GM18870 (cell line): ENCODE measurements around the gene DUSP1.

Experiments used
- ATAC-seq: cut with Tn5 transposase; IDR thresholded peaks from one replicate; pipeline ENCODE4 v1.9.1; 2021; ENCODE audit warnings: moderate library complexity; ENCODE audit not compliant: unreplicated experiment

Gene DUSP1

DNA sequence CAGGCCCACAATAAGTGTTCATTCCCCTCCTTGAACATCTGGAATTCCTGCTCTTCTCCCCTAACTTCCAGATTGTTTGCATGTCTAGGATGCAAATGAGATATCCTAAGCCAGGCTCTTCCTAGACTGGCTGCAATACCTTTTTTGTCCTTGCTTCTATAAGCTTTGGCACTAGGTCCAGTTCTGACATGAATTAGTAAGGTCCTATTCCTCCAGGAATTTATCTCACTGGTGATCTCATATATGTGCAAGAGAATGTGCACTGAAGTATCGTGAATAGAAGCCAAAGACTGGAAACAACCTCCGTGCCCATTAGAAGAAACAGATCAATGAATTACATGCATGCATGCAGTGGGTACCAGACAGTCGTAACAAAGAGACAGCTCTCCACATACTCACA lies 25.2 kb downstream of the DUSP1 start:
- no peak for ATAC-seq

DNA sequence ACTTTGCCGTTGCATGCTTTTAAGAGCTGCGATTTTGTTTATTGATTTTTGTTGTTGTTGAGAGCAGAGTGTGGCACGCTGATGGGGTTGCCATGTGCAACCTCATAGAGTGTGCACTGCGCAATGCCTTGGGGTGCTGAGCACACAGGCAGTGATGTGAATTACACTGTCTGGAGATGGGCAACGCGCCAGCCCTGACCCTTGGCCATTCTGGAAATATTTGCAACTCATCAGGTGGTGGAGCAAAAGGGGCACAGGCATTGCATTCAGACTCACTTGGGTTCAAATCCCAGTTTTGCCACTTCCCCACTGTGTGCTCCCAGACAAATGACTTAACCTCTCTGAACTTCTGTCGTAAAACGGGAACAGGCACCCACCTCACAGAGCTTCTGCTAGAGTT lies 25.6 kb downstream of the DUSP1 start:
- ATAC-seq: no peak

DNA sequence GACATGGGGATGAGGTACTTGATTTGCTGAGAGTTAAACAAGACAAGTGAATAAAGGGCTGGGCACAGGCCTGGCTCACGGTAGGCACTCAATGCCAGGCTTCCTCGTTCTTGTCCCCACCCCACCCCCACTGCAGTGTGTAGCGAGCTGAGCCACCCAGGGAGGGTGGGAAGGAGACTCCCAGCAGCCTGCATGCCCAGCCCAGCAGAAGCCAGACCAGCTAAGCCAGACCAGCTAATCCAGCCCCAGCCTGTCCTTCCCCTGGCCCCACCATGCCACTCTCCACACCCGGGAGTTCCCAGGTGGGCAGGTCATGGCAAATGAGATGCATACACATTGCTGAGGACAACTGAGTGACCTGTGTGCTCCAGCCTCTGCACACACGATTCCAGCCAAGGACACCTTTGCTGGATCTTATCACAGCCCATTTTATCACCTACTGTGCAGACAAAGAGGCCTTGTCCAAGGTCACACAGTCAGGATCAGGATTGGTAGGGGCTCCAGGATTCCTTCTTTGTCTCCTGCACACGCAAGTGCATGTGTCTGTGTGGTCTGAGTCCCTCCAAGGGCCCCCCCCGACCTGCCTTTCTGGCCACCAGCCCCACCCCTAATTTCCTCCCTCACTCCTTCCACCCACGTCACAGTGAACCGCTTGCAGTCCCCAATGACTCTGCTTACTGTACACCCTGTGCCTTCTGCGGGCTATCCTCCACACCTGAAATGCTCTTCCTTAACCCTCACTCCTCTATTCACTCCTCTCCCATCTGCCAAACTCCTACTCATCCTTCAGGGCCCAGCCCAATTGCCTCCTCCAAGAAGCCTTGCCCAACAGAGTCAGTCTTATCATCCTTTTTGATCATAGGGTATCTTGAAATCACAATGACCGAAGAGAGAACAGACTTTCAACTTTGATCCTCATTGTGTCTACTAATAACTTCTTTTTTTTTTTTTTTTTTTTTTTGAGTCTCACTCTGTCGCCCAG lies 26.6 kb downstream of the DUSP1 start:
- no peak for ATAC-seq

DNA sequence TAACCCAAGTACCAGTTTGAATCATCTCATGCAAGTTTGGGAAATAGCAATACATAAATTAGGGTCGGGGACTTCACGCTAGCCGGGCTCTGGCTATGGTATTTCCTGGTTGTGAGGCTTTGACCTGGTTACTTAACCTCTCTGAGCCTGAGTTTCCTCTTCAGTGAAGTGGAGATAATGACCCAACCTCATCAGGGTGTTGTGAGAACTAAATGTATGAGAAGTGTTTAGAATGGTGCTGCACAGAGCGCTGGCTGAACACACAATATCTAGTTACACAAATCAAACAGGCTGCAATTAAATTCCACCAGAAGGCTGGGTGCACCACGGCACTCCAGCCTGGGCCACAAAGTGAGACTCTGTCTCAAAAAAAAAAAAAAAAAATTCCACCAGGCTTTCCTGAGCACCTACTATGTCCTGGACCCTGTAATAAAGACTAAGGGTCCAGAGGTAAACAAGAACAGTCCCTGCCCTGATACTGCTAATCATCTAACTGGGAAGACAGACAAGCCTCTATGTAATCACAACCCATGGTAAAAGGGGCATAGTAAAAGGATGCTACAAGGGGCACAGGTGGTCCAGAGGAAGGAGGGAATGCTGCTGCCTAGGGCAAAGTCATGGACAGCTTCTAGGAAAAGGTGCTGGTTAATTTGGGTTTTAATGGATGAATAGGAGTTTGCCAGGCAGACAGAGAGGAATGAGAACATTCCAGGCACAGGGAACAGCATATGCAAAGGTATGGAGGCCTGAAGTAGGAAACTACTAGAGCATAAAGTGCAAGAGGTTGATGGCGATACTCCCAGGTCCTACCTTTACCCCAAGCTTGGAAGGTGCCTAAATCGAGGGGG lies 27.7 kb downstream of the DUSP1 start:
- no peak for ATAC-seq

DNA sequence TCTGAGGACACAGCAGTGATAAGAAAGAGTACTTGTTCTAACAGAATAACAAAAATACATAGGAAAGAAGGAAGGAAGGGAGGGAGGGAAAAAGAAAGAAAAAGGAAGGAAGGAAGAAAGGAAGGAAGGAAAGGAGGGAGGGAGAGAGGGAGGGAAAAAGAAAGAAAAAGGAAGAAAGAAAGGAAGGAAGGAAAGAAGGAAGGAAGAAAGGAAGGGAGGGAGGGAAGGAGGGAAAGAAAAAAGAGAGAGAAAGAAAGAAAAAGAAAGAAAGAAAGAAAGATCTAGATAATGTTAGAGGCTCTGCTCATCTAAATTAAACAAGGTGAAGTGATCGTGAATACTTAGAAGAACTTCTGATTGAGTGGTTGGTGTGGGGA lies 29.8 kb downstream of the DUSP1 start:
- no peak for ATAC-seq

DNA sequence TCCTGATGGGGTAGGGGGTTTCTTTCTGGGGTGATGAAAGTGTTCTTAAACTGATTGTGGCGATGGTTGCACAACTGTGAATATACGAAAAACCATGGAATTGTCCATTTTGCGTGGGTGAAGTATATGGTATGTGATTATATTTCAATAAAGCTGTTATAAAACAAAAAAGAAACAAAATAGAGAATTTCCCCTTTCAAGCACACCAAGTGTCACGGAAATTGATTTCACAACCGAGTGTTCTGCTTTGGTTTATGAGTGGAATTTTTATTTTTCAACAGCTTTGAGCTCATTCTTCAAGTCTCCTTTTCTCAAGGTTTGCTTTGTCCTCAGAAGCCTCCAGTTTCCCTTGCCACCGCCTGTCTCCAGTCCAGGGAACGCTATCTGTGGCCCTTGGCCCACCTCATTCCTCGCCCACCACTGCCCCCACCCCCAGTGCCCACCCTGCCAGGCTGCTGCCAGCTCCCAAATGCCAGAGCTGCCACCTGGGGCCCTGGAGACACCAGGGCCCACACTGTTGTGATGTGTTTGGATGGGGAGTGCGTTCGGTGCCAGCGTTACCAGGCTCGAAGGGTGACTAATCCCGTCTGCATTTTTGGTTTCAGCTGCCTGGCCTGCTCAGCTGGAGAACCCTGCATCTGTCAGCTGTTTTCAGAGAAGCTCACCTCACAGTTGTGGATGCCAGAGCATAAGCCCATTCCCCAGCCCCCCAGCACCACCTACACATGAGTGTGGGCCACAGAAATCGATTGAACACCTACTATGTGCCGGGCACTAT lies 30.4 kb downstream of the DUSP1 start:
- no peak for ATAC-seq

DNA sequence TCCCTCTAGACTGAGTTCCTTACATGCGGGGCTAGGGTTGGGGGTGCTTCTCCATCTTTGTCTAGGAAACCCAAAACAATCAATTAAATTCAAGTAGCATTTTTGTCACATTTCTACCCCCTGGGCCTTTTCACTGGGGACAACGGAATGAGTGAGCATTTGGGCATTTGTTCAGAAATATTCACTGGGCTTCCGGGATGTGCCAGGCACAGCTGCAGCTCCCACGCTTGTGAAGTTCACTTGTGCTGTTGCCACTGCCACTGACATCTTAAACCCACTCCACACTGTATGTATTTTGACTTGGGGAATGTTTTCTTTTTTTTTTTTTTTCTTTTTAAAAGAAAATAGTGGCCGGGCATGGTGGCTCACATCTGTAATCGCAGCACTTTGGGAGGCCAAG lies 31.6 kb downstream of the DUSP1 start:
- ATAC-seq: no peak

DNA sequence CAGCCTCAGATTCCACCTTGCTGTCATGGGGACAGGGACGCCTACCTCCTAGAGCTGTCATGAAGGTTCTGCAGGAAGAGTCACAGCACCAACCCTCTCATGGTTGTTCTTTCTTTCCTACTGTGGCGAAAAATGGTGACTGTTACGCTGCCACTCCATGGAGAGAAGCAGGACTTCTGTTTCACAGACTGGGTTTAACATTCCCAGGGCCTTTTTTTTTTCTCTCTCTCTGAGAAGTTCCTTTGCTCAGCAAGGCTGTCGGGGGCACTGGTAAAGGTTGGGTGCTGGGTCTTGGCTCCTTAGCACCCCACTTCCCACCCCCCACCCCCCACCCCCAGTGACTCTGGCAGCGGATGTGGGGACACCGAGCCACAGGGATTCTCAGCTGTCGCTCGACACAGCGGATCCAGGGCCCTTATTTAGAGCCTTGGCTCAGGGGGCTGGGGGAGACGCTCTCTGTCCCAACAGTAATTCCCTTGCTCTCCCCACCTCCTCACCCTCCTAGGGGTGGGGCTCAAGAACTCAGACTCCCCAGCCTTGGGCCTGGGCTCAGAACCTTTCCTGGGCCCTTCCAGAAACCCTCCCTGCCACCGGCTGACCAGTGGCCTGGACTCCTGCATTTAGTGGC lies 34.4 kb downstream of the DUSP1 start:
- ATAC-seq: no peak

DNA sequence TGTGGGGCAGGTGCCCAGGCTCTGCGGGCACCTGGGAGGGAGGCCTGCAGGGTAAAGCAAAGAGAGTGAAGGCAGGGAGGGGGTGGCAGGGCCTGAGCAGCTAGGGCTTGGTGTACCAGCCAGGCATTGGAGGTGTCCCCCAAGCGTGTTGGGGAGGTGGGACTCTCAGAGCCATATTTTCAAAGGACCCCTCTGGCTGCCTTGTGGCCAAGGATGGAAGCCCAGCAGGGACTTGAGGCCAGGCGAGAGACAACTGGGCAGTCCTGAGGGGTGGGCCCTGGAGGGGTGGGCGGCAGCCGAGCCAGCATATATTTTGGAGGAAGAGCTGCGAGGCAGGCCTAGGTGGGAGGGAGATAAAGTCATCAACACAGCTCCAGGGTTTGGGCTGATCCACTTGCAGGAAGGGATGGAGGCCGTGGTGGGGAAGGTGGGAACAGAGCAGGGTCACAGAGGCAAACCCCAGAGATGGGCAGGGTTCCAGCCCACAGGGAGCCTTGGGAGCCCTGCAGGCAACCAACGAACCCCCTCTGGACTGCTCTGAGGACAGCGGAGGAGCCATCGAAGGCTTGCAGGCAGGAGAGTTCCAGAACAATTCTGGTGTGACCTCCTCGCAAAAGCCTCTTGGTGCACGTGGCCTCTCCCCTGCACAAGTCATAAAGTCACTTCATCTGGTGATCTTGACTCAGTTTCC lies 35.7 kb downstream of the DUSP1 start:
- ATAC-seq: no peak

DNA sequence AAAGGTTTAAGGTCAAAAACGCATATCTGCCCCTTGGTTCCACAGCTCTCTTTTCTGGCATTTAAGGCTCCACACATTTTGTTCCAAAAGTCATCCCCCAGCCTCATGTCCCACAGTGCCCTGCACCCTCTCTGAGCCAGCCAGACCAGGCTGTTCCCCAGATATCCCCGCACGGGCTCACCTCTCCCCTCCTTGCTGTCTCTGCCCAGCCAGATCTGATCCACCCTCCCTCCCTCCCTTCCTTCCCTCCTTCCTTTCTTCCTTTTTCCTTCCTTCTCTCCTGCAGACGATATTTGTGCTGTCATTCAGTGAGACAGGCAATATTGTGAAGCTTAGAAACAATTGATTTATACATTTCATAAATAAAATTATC lies 37.0 kb downstream of the DUSP1 start:
- ATAC-seq: no peak

DNA sequence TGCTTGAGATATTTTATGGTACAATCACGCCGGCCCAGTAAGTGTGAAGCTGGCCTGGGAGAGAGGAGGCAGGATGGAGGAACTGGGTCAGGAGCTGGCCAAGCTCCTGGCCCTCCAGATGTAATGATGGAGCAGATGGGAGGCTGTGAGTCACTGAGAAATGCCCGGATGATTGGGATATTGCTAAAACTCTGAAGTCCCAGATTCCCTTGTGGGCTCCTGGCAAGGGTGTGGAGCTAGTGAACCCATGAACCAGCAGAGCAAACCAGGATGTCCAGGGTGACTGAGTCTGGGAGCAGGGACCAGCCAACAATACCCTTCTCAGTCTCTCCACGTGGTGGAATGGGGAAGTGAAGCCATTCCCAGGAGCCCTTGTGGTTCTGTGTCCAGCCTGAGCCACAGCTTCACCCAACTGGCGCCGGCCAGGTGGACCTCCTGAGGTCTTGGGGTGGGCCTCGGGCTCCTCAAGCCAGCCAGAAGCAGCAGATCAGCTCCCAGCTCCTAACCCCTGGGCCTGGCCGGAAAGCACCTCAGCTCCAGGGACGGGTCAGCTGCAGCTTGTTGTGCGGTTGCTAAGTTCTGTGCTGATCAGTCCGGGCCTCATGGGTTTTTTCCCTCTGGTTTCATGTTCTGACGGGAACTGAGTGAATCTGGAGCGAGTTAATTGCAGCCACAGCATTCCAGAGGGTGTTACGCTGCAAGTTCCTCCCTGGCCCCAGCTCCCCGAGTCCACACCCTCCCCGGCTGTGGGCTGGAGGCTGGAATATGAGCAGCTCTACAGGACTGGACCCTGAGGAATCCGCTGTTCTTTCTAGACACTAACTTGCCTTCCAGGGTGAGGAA lies 37.6 kb downstream of the DUSP1 start:
- ATAC-seq: no peak

DNA sequence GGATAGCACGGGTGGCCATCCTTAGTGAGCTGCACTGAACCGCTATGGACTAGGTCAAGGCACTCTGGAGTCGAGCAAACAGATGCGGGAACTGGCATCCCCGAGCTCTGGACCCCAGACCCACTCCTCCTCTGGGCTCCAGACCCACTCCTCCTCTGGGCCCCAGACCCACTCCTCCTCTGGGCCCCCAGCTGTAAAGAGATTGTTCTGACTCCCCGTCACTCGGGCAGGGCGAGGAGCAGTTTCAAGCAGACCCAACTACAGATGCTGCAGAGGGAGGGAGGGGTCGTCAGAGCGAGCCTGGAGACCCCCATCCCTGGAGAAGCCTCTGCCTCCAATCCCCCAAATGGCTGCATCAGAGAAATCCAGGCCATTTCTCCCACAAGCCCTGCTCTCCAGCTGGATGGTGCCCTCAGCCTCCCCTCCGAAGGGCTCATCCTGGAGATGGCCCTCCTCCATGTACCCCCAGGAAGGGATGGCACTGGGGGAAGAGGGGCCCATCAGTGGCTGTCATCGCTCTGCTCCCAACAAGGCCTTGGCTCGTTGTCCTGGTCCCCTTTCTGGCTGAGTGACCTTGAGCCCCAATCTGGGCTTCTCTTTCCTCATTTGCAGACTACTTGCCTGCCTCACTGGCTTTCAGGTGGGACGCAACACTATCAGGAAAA lies 38.7 kb downstream of the DUSP1 start:
- ATAC-seq: no peak

DNA sequence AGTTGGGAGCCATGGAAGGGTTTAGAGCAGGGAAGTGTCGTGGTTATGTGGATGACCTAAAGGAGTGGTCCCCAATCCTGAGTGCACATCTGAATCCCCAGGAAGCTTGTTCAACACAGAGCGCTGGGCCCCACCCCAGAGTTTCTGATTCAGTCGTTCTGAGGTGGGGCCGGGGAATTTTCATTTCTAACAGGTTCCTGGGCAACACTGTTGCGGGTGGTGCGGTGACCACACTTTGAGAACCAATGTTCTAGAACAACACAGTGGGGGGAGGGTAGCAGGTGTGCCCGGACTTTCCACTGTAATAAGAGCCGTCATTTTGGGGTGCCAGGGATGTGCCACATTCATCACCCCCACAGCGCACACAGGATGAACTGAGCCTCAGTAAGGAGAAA lies 39.3 kb downstream of the DUSP1 start:
- ATAC-seq: no peak

DNA sequence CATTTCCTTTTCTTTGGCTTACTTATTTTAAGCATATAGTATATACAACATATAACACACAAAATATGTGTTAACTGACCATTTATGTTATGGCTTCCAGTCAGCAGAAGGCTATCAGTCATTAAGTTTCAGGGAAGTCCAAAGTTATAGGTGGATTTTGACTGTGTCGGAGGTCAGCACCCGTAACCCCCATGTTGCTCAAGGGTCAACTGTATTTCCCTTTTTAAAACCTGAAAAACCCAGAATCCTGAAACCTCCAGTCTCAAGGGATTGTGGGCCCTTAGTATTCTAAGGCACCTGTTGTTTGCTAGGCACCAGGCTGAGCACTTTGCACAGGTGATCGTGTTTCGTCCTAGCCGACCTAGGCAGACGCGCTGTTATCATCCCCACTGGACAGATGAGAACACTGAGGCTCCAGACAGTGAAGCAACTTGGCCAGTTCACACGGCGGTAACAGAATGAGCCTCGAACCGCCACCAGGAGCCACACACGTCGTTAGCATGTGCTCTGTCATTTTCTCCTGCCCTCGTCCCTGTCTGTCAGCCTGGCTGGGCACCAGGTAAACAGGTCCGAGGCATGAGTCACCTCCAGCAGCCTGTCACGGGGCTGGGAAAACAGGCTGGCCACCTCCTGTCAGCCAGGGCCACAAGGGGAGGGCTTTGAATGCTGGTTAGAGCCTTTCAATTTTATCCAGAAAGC lies 39.9 kb downstream of the DUSP1 start:
- ATAC-seq: no peak

DNA sequence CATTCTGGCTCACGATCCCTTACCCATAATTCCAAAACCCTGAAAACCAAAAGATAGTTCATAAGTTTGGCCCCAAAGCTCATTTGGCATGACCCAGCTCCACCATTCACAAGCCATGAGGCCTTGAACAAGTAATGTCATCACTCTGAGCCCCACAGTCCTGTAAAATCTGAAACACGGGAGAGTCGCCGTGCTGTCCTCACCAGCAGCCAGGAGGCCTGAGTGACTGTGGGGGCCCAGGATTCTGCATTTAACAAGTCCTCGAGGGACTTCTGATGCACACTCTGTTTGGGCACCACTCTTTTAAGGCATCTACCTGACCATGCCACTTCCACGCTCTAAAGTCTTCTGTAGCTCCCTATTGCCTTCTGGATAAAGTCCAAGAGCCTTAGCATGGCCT lies 40.8 kb downstream of the DUSP1 start:
- no peak for ATAC-seq

DNA sequence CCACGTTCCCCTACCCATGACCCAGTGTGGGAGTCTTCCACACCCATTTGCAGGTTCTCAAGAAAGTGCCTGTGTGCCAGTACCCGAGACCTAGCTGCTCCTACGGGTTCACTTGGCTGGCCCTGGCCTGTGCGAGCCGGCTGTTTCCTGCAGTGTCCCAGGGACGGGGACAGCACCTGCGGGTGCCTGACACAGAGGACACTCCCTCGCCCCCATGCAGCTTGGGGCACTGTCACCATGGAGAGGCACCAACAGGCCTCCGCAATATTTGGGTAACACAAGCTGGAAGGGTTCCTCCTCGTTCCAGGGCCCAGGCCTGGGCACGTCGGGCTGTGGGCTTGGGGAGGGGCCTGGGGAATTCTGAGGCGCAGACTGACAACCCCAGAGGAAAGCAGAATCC lies 41.4 kb downstream of the DUSP1 start:
- no peak for ATAC-seq

DNA sequence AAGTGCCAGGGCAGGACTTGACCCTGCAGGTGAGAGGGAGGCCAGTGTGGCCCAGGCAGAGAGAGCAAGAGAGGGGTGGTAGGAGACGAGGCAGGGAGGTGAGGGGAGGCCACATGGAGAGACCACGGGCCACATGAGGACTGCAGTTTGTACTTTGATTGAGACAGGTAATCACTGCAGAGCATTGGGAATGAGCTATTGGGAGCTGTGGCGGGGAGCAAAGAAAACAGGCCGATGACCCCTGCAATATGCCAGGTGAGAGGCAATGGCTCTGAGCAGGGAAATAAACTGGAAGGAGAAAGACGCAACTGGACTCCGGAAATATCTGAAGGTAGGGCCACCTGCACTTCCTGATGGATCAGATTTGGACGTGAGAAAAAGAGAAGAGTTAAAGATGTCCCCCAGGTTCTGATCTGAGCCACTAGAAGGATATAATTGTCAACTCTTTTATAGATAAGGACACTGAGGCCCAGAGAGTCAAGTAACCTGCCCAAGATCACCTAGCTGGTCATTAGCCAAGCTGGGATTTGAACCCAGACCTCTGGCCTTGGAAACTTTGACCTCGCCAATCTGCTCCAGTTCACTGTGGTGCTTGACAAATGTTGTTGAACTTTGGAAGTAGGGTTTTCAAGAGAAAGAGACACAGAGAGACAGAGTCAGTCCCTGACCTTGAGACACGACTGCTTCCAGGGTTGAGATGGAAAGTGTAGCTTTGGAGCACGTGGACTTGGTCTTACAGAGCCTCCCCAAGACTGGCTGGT lies 42.3 kb downstream of the DUSP1 start:
- ATAC-seq: no peak

DNA sequence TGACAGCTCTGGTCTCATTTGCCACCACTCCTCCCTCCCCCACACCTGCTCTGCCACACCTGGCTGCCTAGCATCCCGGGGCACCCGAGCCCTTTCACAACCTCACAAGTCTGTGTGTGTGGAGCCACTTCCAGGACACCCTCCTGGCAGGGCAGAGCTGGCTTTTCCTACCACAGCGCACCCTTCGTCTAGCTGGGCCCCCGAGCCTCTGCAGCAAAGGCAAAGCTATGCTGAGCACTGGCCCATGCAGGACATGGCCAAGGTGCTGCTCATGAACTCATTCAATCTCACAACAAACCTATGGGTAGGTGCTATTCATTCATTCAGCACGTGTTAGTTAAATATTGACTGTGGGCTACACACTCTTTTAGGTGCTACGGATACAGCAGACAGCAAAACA lies 43.4 kb downstream of the DUSP1 start:
- ATAC-seq: no peak
